Measurements from ENCODE around the gene MRGPRD. TPM values are rescaled to one million over a fixed set of nuclear protein-coding genes. Genes with fewer than 3 reads are reported as not detected.

The MRGPRD gene
- total and polyA plus RNA-seq, 4 experiments from 2014 or later, result 0.48 TPM; not detected in 3

DNA sequence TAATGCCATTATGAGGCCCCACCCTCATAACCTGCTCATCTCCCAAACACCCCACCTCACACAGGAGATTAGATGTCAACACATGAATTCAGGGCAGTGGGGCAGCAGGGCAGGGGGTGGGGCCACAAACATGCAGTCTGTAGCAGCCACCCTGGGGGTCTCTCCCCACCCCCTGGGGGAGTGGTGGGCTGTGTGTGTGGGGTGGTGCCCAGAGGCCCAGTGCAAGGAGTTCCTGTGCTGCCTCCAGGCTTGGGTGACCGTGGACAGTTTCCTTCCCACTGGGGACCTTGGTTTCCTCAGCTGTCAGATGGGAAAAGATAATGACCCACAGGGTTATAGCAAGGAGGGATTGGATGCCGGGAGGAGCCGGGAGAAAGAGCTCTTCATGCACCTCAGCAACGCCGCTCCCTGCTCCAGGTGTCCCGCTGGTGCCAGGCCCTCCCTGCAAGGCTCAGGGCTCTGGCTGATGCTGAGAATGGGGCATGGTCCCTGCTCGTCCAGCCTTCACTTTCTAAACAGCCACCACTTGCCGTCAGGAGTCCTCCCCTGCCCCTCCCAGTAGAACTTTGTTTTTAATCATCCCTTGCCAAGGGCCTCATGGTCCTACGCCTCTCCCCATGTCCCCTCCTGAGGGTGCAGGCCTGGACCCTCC lies 34.2 kb upstream of the MRGPRD start:
- Histone ChIP-seq H3K27me3 (ENCODE audit: insufficient read depth, low read length) (no peaks in the 10 kb centered on the region), H3K36me3 (ENCODE audit: insufficient read depth, low read length) (no peaks in the 10 kb centered on the region), H3K27ac (ENCODE audit: low read depth, low read length) (no peak overlapping the region), H3K4me1 (ENCODE audit: insufficient read depth, low read length) (no peaks in the 10 kb centered on the region), H3K4me3 (ENCODE audit: low read length in 2 of 2) (no peak overlapping the region), H3K9me3 (ENCODE audit: control insufficient read depth in 1 of 2, low read length in 2 of 2) (no peaks in the 10 kb centered on the region)
- CTCF ChIA-PET (ENCODE audit: partially characterized antibody), result no interaction called here
- intact Hi-C loops (cut with micrococcal nuclease), result no loop called here
- Mint-ChIP-seq H3K9me3 (no peaks in the 10 kb centered on the region), H3K27me3 (peaks cover 12 to 13% of the 10 kb centered on the region in 2 donors), H3K4me3 (no peak overlapping the region), H3K36me3 (no peaks in the 10 kb centered on the region), H3K4me1 (peaks cover 0 to 10% (median 4%) of the 10 kb centered on the region in 4 donors), H3K27ac (no peak overlapping the region)
- POLR2A ChIA-PET (ENCODE audit: partially characterized antibody), result no interaction called here
- DNase-seq, result no peak

GRCh38 chr11:69014084-69014851 lies 33.5 kb upstream of the MRGPRD start:
- Histone ChIP-seq H3K27ac (ENCODE audit: low read depth, low read length) (no peak overlapping the region), H3K4me3 (ENCODE audit: low read length in 2 of 2) (no peak overlapping the region), H3K4me1 (ENCODE audit: insufficient read depth, low read length) (no peaks in the 10 kb centered on the region), H3K9me3 (ENCODE audit: control insufficient read depth in 1 of 2, low read length in 2 of 2) (no peaks in the 10 kb centered on the region), H3K27me3 (ENCODE audit: insufficient read depth, low read length) (no peaks in the 10 kb centered on the region), H3K36me3 (ENCODE audit: insufficient read depth, low read length) (no peaks in the 10 kb centered on the region)
- Mint-ChIP-seq H3K27me3 (peaks cover 14 to 15% of the 10 kb centered on the region in 2 donors), H3K4me3 (no peak overlapping the region), H3K9me3 (no peaks in the 10 kb centered on the region), H3K36me3 (no peaks in the 10 kb centered on the region), H3K4me1 (peaks cover 0 to 10% (median 4%) of the 10 kb centered on the region in 4 donors), H3K27ac (no peak overlapping the region)
- no peak for DNase-seq
- CTCF ChIA-PET (ENCODE audit: partially characterized antibody), result no interaction called here
- POLR2A ChIA-PET (ENCODE audit: partially characterized antibody), result no interaction called here
- intact Hi-C loops (cut with micrococcal nuclease), result no loop called here

- no peaks in the 10 kb centered on the region for H3K27me3 ChIP-seq (ENCODE audit: insufficient read depth, low read length)
- DNase-seq, result peak in 1 of 5 donors; percentile 13
- POLR2A ChIA-PET (ENCODE audit: partially characterized antibody), result no interaction called here
Measured at GRCh38 chr11:69013009-69013951, 32.5 kb upstream of the MRGPRD start, which contains the start of gene MRGPRF. Gene MRGPRF, minus strand, starts transcription at chr11:69013246. Its CDS starts 3,345 bp downstream, at chr11:69009901.

DNA sequence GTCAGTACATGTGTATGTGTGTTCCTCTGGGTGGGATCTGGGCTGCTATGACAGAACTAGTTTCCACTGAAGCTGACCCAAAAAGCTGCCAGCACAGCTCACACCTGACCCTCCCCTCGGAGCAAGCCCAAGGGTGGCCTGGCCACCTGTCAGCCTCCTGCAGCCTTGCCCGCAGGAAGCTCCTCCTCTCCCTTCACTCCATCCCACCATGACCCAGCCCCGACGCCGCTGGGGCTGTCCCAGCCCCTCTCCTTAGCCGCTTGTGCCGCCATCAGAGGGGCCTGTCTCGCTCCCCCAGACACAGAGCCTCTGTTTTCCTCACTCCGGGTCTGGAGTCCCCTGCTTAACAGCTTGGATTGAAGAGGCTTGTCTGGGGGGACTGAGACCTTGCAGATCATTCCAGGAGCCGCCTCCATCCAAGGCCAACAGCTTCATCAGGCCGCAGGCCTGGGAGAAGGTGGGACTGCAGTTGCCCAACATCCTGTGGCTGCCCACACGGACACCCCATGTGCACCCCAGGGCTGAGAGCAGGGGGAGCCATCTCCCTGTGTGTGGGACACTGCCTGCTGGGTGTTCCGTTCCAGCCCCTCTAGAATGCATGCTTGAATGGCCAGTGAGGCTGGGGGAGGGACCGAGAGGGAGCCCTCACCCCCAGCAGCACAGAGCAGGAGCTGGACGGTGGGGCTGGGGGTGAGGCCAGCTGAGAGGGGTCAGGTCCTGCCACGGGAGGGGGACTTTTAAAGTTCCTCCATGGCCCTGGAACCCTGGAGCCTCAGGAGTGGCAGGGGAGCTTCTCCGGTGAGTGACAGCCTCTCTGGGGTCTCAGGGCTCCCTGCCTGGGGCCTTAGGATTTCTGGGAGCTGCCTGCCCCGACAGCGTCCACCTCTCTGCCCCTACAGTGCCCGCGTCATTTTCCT lies 31.6 kb upstream of the MRGPRD start:
- intact Hi-C loops (cut with micrococcal nuclease), result no loop called here
- H3K4me1 Mint-ChIP-seq, result peaks cover 0 to 10% (median 4%) of the 10 kb centered on the region in 4 donors
- H3K27me3 Mint-ChIP-seq, result peaks cover 14 to 15% of the 10 kb centered on the region in 2 donors
- no peaks in the 10 kb centered on the region for H3K9me3 Mint-ChIP-seq
- H3K4me3 Mint-ChIP-seq, result peak overlapping the region in 4 of 8 donors; percentile 8 to 55 (median 38)
- CTCF ChIA-PET (ENCODE audit: partially characterized antibody), result interaction anchor here (0.8 kb wide), 1 partner anchor 10 kb away, joined by 3 read pairs; no protein-coding TSS in a partner anchor
- DNase-seq, result no peak
- no peak overlapping the region for H3K27ac Mint-ChIP-seq
- no peak overlapping the region for H3K27ac ChIP-seq (ENCODE audit: low read depth, low read length)
- POLR2A ChIA-PET (ENCODE audit: partially characterized antibody), result no interaction called here
- no peaks in the 10 kb centered on the region for H3K36me3 Mint-ChIP-seq
- H3K9me3 ChIP-seq (ENCODE audit: control insufficient read depth in 1 of 2, low read length in 2 of 2), result no peaks in the 10 kb centered on the region
- no peaks in the 10 kb centered on the region for H3K4me1 ChIP-seq (ENCODE audit: insufficient read depth, low read length)
- H3K36me3 ChIP-seq (ENCODE audit: insufficient read depth, low read length), result no peaks in the 10 kb centered on the region
- H3K4me3 ChIP-seq (ENCODE audit: low read length in 2 of 2), result no peak overlapping the region
- H3K27me3 ChIP-seq (ENCODE audit: insufficient read depth, low read length), result no peaks in the 10 kb centered on the region

More at GRCh38 chr11:69013009-69013951, 32.5 kb upstream of the MRGPRD start, which contains the start of gene MRGPRF:
- Mint-ChIP-seq H3K27ac (no peak within 1 kb of the TSS), H3K4me3 (peak within 1 kb of the TSS in 3 of 8 donors; percentile 8 to 41 (median 36)), H3K27me3 (peaks cover 14 to 15% of the 10 kb centered on the region in 2 donors), H3K4me1 (peaks cover 0 to 10% (median 4%) of the 10 kb centered on the region in 4 donors), H3K9me3 (no peaks in the 10 kb centered on the region), H3K36me3 (no peaks in the 10 kb centered on the region)
- no peaks in the 10 kb centered on the region for H3K9me3 ChIP-seq (ENCODE audit: control insufficient read depth in 1 of 2, low read length in 2 of 2)
- intact Hi-C loops (cut with micrococcal nuclease), result no loop called here
- no peaks in the 10 kb centered on the region for H3K4me1 ChIP-seq (ENCODE audit: insufficient read depth, low read length)
- CTCF ChIA-PET (ENCODE audit: partially characterized antibody), result interaction anchor here (0.8 kb wide), 1 partner anchor 11 kb away, joined by 3 read pairs; no protein-coding TSS in a partner anchor
- H3K4me3 ChIP-seq (ENCODE audit: low read length in 2 of 2), result no peak within 1 kb of the TSS
- H3K27ac ChIP-seq (ENCODE audit: low read depth, low read length), result no peak within 1 kb of the TSS
- no peaks in the 10 kb centered on the region for H3K36me3 ChIP-seq (ENCODE audit: insufficient read depth, low read length)

- peak overlapping the region in 1 of 7 donors; percentile 27 for H3K27ac Mint-ChIP-seq
- Histone ChIP-seq H3K9me3 (ENCODE audit: control insufficient read depth in 1 of 2, low read length in 2 of 2) (no peaks in the 10 kb centered on the region), H3K4me1 (ENCODE audit: insufficient read depth, low read length) (no peaks in the 10 kb centered on the region), H3K27me3 (ENCODE audit: insufficient read depth, low read length) (no peaks in the 10 kb centered on the region), H3K4me3 (ENCODE audit: low read length in 2 of 2) (no peak overlapping the region), H3K36me3 (ENCODE audit: insufficient read depth, low read length) (no peaks in the 10 kb centered on the region), H3K27ac (ENCODE audit: low read depth, low read length) (no peak overlapping the region)
- H3K36me3 Mint-ChIP-seq, result no peaks in the 10 kb centered on the region
- POLR2A ChIA-PET (ENCODE audit: partially characterized antibody), result no interaction called here
- intact Hi-C loops (cut with micrococcal nuclease), result no loop called here
- peak overlapping the region in 3 of 8 donors; percentile 43 to 57 (median 55) for H3K4me3 Mint-ChIP-seq
- H3K27me3 Mint-ChIP-seq, result peaks cover 14 to 15% of the 10 kb centered on the region in 2 donors
- CTCF ChIA-PET (ENCODE audit: partially characterized antibody), result no interaction called here
- DNase-seq, result no peak
- H3K9me3 Mint-ChIP-seq, result no peaks in the 10 kb centered on the region
- peaks cover 0 to 10% (median 4%) of the 10 kb centered on the region in 4 donors for H3K4me1 Mint-ChIP-seq
Measured at GRCh38 chr11:69011624-69012091, 30.9 kb upstream of the MRGPRD start.

DNA sequence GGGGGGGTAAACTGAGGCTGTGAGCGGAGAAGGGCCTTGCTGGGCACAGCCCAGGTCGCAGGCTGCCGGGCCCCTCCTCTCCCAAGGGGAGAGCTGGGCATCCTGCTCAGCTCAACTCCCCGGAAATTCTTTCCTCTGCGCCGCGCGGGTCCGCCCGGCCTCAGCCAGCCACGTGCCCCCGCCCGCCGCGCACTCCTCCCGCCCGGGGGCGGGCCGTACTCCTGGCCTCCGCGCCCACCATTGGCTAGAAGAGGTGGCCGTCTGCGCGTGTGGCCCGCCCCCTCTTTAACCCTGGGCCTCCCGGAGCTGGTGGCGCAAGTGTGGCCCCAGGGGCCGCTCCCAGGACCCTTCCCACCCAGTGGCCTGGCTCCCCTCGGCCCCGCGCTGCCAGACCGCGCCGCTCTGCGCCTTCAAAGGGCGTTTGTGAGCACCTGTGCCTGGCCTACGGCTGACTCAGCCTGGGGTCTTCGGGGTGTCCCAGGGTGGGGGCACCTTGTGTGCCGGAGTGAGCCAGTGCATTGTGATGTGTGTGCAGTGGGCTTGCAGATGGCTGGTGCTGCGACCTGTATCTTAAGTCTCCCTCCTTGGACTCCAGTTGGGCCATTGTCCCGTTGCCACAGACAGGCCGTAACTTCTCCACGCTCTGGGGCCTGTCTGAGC lies 30.3 kb upstream of the MRGPRD start:
- H3K4me3 ChIP-seq (ENCODE audit: low read length in 2 of 2), result no peak overlapping the region
- peak overlapping the region in 2 of 8 donors; percentile 43 to 57 for H3K4me3 Mint-ChIP-seq
- peaks cover 0 to 10% (median 4%) of the 10 kb centered on the region in 4 donors for H3K4me1 Mint-ChIP-seq
- H3K27ac ChIP-seq (ENCODE audit: low read depth, low read length), result no peak overlapping the region
- H3K9me3 ChIP-seq (ENCODE audit: control insufficient read depth in 1 of 2, low read length in 2 of 2), result no peaks in the 10 kb centered on the region
- ChIA-PET POLR2A (ENCODE audit: partially characterized antibody) (interaction anchor here (1.2 kb wide), 1 partner anchor 37 kb away, joined by 4 read pairs; the partner anchor contains the start of gene TPCN2), CTCF (ENCODE audit: partially characterized antibody) (no interaction called here)
- no peaks in the 10 kb centered on the region for H3K36me3 ChIP-seq (ENCODE audit: insufficient read depth, low read length)
- no peaks in the 10 kb centered on the region for H3K9me3 Mint-ChIP-seq
- no peaks in the 10 kb centered on the region for H3K4me1 ChIP-seq (ENCODE audit: insufficient read depth, low read length)
- H3K27me3 ChIP-seq (ENCODE audit: insufficient read depth, low read length), result no peaks in the 10 kb centered on the region
- DNase-seq, result peak in 3 of 5 donors; percentile 12 to 25 (median 14)
- no peaks in the 10 kb centered on the region for H3K36me3 Mint-ChIP-seq
- no peak overlapping the region for H3K27ac Mint-ChIP-seq
- peaks cover 14 to 15% of the 10 kb centered on the region in 2 donors for H3K27me3 Mint-ChIP-seq
- intact Hi-C loops (cut with micrococcal nuclease), result no loop called here

Measured in CD4-positive, alpha-beta memory T cell (primary cell).